Upper lobe of left lung (tissue), 4 donors: ENCODE measurements around the gene ARMC8.

Experiments
- EP300 ChIP-seq, 4 donors: sonication (generic); formaldehyde crosslinking; IDR thresholded peaks; one replicate each; pipeline ENCODE4 v1.5.1; 2017; ENCODE audit warnings: antibody characterized with exemption in 4 of 4, control low read depth in 2 of 4
- POLR2A ChIP-seq, 4 donors: fragments of 450-650 bp; IDR thresholded peaks; one replicate each; pipeline ENCODE4 v1.5.1; 2016 to 2017; ENCODE audit warnings: antibody characterized with exemption in 4 of 4, mild to moderate bottlenecking in 2 of 4
- POLR2AphosphoS5 ChIP-seq, 2 donors: sonication (generic); formaldehyde crosslinking; IDR thresholded peaks; one replicate each; pipeline ENCODE4 v1.5.1; 2017; ENCODE audit warnings: antibody characterized with exemption in 2 of 2
- TF ChIP-seq, protein P1 (sequence below), 6 experiments: fragments of 450-650 bp in 4 of 6; fragments of 200-600 bp in 2 of 6; sonication (generic) in 2 of 6; IDR thresholded peaks; one replicate each; pipeline ENCODE4 v1.5.1; 2016 to 2019; ENCODE audit warnings: antibody characterized with exemption in 6 of 6

DNA sequence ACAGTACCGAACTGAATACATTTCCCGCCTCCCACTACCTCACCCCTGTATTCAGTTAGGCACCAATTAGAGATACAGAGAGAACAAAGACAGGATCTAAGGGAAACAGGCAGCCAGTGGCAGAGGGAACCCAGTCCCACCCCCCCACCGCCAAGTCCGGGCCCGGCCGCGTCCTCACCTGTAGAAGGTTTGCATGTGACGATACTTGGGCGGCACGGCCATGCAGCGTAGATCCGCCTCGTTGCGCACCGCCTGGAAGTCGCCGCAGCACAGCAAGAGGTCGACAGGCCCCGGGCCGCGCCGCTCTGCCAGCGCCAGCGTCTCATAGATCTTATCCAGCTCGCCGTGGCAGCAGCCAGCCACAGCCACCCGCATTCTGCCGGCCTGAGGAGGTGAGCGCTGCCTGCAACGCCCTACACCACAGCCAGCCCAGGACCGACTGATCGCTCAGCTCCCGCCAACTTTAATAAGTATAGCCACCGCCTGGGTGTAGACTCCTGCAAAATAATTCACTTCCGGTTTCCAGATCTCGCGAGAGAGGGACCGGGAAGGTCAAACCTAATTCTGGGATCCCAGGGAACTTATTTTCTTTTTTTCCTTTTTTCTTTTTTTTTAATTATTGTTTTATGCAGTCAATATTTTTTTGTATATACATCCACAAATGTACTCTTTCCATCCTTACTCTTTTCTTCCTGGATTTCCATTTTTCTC is 12.5 kb upstream of the ARMC8 start, which contains the start of gene DBR1:
- TF ChIP-seq, protein P1, sequence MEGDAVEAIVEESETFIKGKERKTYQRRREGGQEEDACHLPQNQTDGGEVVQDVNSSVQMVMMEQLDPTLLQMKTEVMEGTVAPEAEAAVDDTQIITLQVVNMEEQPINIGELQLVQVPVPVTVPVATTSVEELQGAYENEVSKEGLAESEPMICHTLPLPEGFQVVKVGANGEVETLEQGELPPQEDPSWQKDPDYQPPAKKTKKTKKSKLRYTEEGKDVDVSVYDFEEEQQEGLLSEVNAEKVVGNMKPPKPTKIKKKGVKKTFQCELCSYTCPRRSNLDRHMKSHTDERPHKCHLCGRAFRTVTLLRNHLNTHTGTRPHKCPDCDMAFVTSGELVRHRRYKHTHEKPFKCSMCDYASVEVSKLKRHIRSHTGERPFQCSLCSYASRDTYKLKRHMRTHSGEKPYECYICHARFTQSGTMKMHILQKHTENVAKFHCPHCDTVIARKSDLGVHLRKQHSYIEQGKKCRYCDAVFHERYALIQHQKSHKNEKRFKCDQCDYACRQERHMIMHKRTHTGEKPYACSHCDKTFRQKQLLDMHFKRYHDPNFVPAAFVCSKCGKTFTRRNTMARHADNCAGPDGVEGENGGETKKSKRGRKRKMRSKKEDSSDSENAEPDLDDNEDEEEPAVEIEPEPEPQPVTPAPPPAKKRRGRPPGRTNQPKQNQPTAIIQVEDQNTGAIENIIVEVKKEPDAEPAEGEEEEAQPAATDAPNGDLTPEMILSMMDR (IDR thresholded peaks at IDR 0.05) = peak in 2 of 6 experiments; percentile 12 to 15
- peak in 3 of 4 donors; percentile 65 to 86 (median 83) for TF ChIP-seq POLR2A (IDR thresholded peaks at IDR 0.05)
- peak; percentile 35 to 74 for TF ChIP-seq POLR2AphosphoS5 (IDR thresholded peaks at IDR 0.05)
- no peak for TF ChIP-seq EP300 (IDR thresholded peaks at IDR 0.05)
